Neuronal stem cell (in vitro differentiated cells): ENCODE results near the gene NRF1.

ENCODE experiments used
- DNase-seq: peaks from one replicate; pipeline ENCODE4 v3.0.0-alpha.2; 2013; ENCODE audit warnings: low spot score
- H2AFZ ChIP-seq: one replicate; pipeline ENCODE4 v1.6.1; 2013; ENCODE audit warnings: mild to moderate bottlenecking, low read length, inconsistent platforms
- H2AK5ac ChIP-seq: 2 replicates; pipeline ENCODE4 v1.6.1; 2013; ENCODE audit warnings: low read depth, mild to moderate bottlenecking, inconsistent platforms, low read length, moderate library complexity, mixed read lengths
- H2BK120ac ChIP-seq: 2 replicates; pipeline ENCODE4 v1.6.1; 2013; ENCODE audit warnings: low read depth, mild to moderate bottlenecking, inconsistent platforms, low read length, moderate library complexity, mixed read lengths
- H2BK12ac ChIP-seq: one replicate; pipeline ENCODE4 v1.6.1; 2013; ENCODE audit warnings: low read length, inconsistent platforms
- H2BK15ac ChIP-seq: 2 replicates; pipeline ENCODE4 v1.6.1; 2013; ENCODE audit warnings: mild to moderate bottlenecking, low read length, inconsistent platforms, mixed read lengths
- H2BK5ac ChIP-seq: one replicate; pipeline ENCODE4 v1.6.1; 2013; ENCODE audit warnings: inconsistent platforms, mild to moderate bottlenecking, low read length, moderate library complexity
- H3K14ac ChIP-seq: one replicate; pipeline ENCODE4 v1.6.1; 2013; ENCODE audit warnings: low read length, inconsistent platforms
- H3K18ac ChIP-seq: 2 replicates; pipeline ENCODE4 v1.6.1; 2013; ENCODE audit warnings: low read length, inconsistent platforms
- H3K23ac ChIP-seq: 2 replicates; pipeline ENCODE4 v1.6.1; 2013; ENCODE audit warnings: low read depth, mild to moderate bottlenecking, mixed read lengths, low read length, inconsistent platforms; ENCODE audit not compliant: poor library complexity
- H3K27ac ChIP-seq: replicated peaks from 3 replicates; pipeline ENCODE4 v1.5.1; 2013; ENCODE audit warnings: low read length, inconsistent platforms
- H3K27me3 ChIP-seq, 3 experiments: 2 replicates each; pipeline ENCODE4 v1.6.1; 2013; ENCODE audit warnings: low read length in 3 of 3, mild to moderate bottlenecking in 2 of 3, inconsistent platforms in 1 of 3, low read depth in 1 of 3, mixed read lengths in 1 of 3, moderate library complexity in 1 of 3; ENCODE audit not compliant: control insufficient read depth in 3 of 3, insufficient read depth in 3 of 3
- H3K36me3 ChIP-seq, 2 donors: replicated peaks in 1 of 2; 2 replicates each; pipeline ENCODE4 v1.6.1; 2013; ENCODE audit warnings: low read length in 2 of 2; ENCODE audit not compliant: control insufficient read depth in 2 of 2, insufficient read depth in 2 of 2
- H3K4ac ChIP-seq: 2 replicates; pipeline ENCODE4 v1.6.1; 2013; ENCODE audit warnings: inconsistent platforms, mild to moderate bottlenecking, low read length, moderate library complexity
- H3K4me1 ChIP-seq, 2 donors: 1 replicate in 1 of 2; 2 replicates in 1 of 2; pipeline ENCODE4 v1.6.1; 2013; ENCODE audit warnings: low read length in 2 of 2, low read depth in 1 of 2; ENCODE audit not compliant: control insufficient read depth in 2 of 2, insufficient read depth in 1 of 2
- H3K4me2 ChIP-seq: one replicate; pipeline ENCODE4 v1.6.1; 2013; ENCODE audit warnings: mild to moderate bottlenecking, low read length, inconsistent platforms; ENCODE audit not compliant: insufficient read depth, poor library complexity, severe bottlenecking
- H3K4me3 ChIP-seq, 2 donors: 2 replicates each; pipeline ENCODE4 v1.5.1; 2013; ENCODE audit warnings: low read length in 2 of 2, mild to moderate bottlenecking in 2 of 2, inconsistent platforms in 1 of 2, moderate library complexity in 1 of 2
- H3K79me1 ChIP-seq: one replicate; pipeline ENCODE4 v1.6.1; 2013; ENCODE audit warnings: low read depth, mild to moderate bottlenecking, inconsistent platforms, low read length, moderate library complexity
- H3K9ac ChIP-seq: one replicate; pipeline ENCODE4 v1.6.1; 2013; ENCODE audit warnings: mild to moderate bottlenecking, low read depth, low read length, inconsistent platforms; ENCODE audit not compliant: poor library complexity
- H3K9me3 ChIP-seq, 2 donors: replicated peaks in 1 of 2; 2 replicates each; pipeline versions ENCODE3 to v1.6.1; 2013; ENCODE audit warnings: low read length in 2 of 2, mild to moderate bottlenecking in 2 of 2, inconsistent platforms in 1 of 2, low read depth in 1 of 2, mixed read lengths in 1 of 2, moderate library complexity in 1 of 2; ENCODE audit not compliant: control insufficient read depth in 2 of 2, insufficient read depth in 1 of 2
- H4K8ac ChIP-seq: one replicate; pipeline ENCODE4 v1.6.1; 2013; ENCODE audit warnings: low read depth, mild to moderate bottlenecking, inconsistent platforms, low read length, moderate library complexity
- H4K91ac ChIP-seq: one replicate; pipeline ENCODE4 v1.6.1; 2013; ENCODE audit warnings: low read length, low read depth, mild to moderate bottlenecking, inconsistent platforms; ENCODE audit not compliant: poor library complexity
- WGBS, 2 donors: extraction: QIAGEN DNeasy Blood & Tissue Kit; methylation state at CpG; one replicate each; pipeline ENCODE4 v1.1.7; 2013; ENCODE audit warnings: missing lambda C conversion rate in 2 of 2, mixed read lengths in 1 of 2; ENCODE audit not compliant: insufficient read length in 2 of 2, insufficient replicate concordance in 1 of 2; ENCODE audit errors: extremely low coverage in 2 of 2; 5-methylcytosine and 5-hydroxymethylcytosine counted together

The NRF1 gene

GRCh38 chr7:129615018-129615417 is 3.5 kb downstream of the NRF1 start:
- DNase-seq, result no peak
- H3K23ac ChIP-seq, result no peak overlapping the region
- no peak overlapping the region for H3K18ac ChIP-seq
- no peaks in the 10 kb centered on the region for H3K9me3 ChIP-seq
- H2BK12ac ChIP-seq, result no peak overlapping the region
- no peak overlapping the region for H2BK15ac ChIP-seq
- no peak overlapping the region for H2BK5ac ChIP-seq
- no peak overlapping the region for H4K91ac ChIP-seq
- H3K36me3 ChIP-seq, result peaks cover 0 to 6% of the 10 kb centered on the region in 2 donors
- no peak overlapping the region for H2BK120ac ChIP-seq
- no peak overlapping the region for H3K4me2 ChIP-seq
- no CpG with 5 or more reads among the region's 1 CpG for WGBS, 2 donors
- H2AFZ ChIP-seq, result no peak overlapping the region
- H3K27me3 ChIP-seq, result no peaks in the 10 kb centered on the region
- no peak overlapping the region for H4K8ac ChIP-seq
- peaks cover 2 to 15% of the 10 kb centered on the region in 2 donors for H3K4me1 ChIP-seq
- no peak overlapping the region for H3K9ac ChIP-seq
- H2AK5ac ChIP-seq, result no peak overlapping the region
- no peak overlapping the region for H3K14ac ChIP-seq
- H3K4ac ChIP-seq, result no peak overlapping the region
- H3K4me3 ChIP-seq, result no peak overlapping the region
- H3K27ac ChIP-seq, result no peak overlapping the region
- H3K79me1 ChIP-seq, result peaks cover 8% of the 10 kb centered on the region

- H2BK15ac ChIP-seq, result no peak overlapping the region
- no peak overlapping the region for H3K4ac ChIP-seq
- H3K4me3 ChIP-seq, result no peak overlapping the region
- no peak overlapping the region for H2BK120ac ChIP-seq
- H3K27ac ChIP-seq, result no peak overlapping the region
- H2AFZ ChIP-seq, result no peak overlapping the region
- H2AK5ac ChIP-seq, result no peak overlapping the region
- H3K14ac ChIP-seq, result no peak overlapping the region
- WGBS, 2 donors, result no CpG with 5 or more reads among the region's 4 CpGs
- H2BK12ac ChIP-seq, result no peak overlapping the region
- peaks cover 2 to 13% of the 10 kb centered on the region in 2 donors for H3K4me1 ChIP-seq
- no peak overlapping the region for H3K4me2 ChIP-seq
- H3K18ac ChIP-seq, result no peak overlapping the region
- no peak for DNase-seq
- no peak overlapping the region for H2BK5ac ChIP-seq
- no peak overlapping the region for H4K91ac ChIP-seq
- peaks cover 5% of the 10 kb centered on the region for H3K79me1 ChIP-seq
- H3K9me3 ChIP-seq, result no peaks in the 10 kb centered on the region
- no peaks in the 10 kb centered on the region for H3K27me3 ChIP-seq
- no peaks in the 10 kb centered on the region for H3K36me3 ChIP-seq
- H3K23ac ChIP-seq, result no peak overlapping the region
- H3K9ac ChIP-seq, result no peak overlapping the region
- H4K8ac ChIP-seq, result no peak overlapping the region
These were observed 5.0 kb downstream of the NRF1 start for GRCh38 chr7:129616530-129616929.

- H3K4me1 ChIP-seq, result peaks cover 2 to 13% of the 10 kb centered on the region in 2 donors
- H3K4me3 ChIP-seq, result no peak overlapping the region
- no peak overlapping the region for H3K18ac ChIP-seq
- no peak overlapping the region for H2AK5ac ChIP-seq
- H4K91ac ChIP-seq, result no peak overlapping the region
- H3K79me1 ChIP-seq, result peaks cover 5% of the 10 kb centered on the region
- H2BK12ac ChIP-seq, result no peak overlapping the region
- no peak overlapping the region for H3K23ac ChIP-seq
- H3K9ac ChIP-seq, result no peak overlapping the region
- H3K27ac ChIP-seq, result no peak overlapping the region
- no peaks in the 10 kb centered on the region for H3K36me3 ChIP-seq
- H2BK5ac ChIP-seq, result no peak overlapping the region
- H4K8ac ChIP-seq, result no peak overlapping the region
- no peak overlapping the region for H3K4ac ChIP-seq
- H3K9me3 ChIP-seq, result no peaks in the 10 kb centered on the region
- H3K27me3 ChIP-seq, result no peaks in the 10 kb centered on the region
- WGBS, 2 donors, result no CpG with 5 or more reads among the region's 3 CpGs
- no peak overlapping the region for H2BK120ac ChIP-seq
- DNase-seq, result no peak
- no peak overlapping the region for H3K14ac ChIP-seq
- no peak overlapping the region for H3K4me2 ChIP-seq
- no peak overlapping the region for H2AFZ ChIP-seq
- H2BK15ac ChIP-seq, result no peak overlapping the region
These were observed 5.7 kb downstream of the NRF1 start for GRCh38 chr7:129617178-129617577.

GRCh38 chr7:129617652-129618051 is 6.1 kb downstream of the NRF1 start:
- H2BK12ac ChIP-seq, result no peak overlapping the region
- no peak overlapping the region for H3K27ac ChIP-seq
- H3K4me2 ChIP-seq, result no peak overlapping the region

More at GRCh38 chr7:129617652-129618051, 6.1 kb downstream of the NRF1 start:
- H3K23ac ChIP-seq, result no peak overlapping the region
- DNase-seq, result no peak
- H2BK15ac ChIP-seq, result no peak overlapping the region
- H3K14ac ChIP-seq, result no peak overlapping the region
- H2AFZ ChIP-seq, result no peak overlapping the region
- H3K27me3 ChIP-seq, result no peaks in the 10 kb centered on the region
- H4K8ac ChIP-seq, result no peak overlapping the region
- H3K36me3 ChIP-seq, result no peaks in the 10 kb centered on the region
- H3K79me1 ChIP-seq, result peaks cover under 1% of the 10 kb centered on the region
- H3K18ac ChIP-seq, result no peak overlapping the region
- no peak overlapping the region for H2AK5ac ChIP-seq
- no peak overlapping the region for H3K4ac ChIP-seq
- H3K9ac ChIP-seq, result no peak overlapping the region
- no peaks in the 10 kb centered on the region for H3K9me3 ChIP-seq
- H3K4me3 ChIP-seq, result no peak overlapping the region
- H2BK120ac ChIP-seq, result no peak overlapping the region
- no CpG with 5 or more reads among the region's 1 CpG for WGBS, 2 donors
- no peak overlapping the region for H2BK5ac ChIP-seq
- H3K4me1 ChIP-seq, result peaks cover 2 to 13% of the 10 kb centered on the region in 2 donors
- no peak overlapping the region for H4K91ac ChIP-seq
